Fibroblast of mammary gland (primary cell): ENCODE data around the gene SLC35A4.
"Not testable (repeated sequence)": the region's sequence is repeated elsewhere in the genome, so short reads cannot be mapped to it uniquely, and the experiment has no call there.

Source experiments
- DNase-seq: peaks from one replicate; pipeline ENCODE4 v3.0.0-alpha.2; 2010; ENCODE audit warnings: low read depth
- H3K4me3 ChIP-seq: 2 replicates; pipeline ENCODE4 v1.5.1; 2011; ENCODE audit warnings: low read depth, mild to moderate bottlenecking, low read length, moderate library complexity; ENCODE audit not compliant: control insufficient read depth
- CTCF ChIP-seq: conservative IDR thresholded peaks from 2 replicates; pipeline ENCODE4 v1.5.1; 2011; ENCODE audit warnings: low read depth, low read length, inconsistent platforms; ENCODE audit not compliant: control insufficient read depth, insufficient read depth

Gene SLC35A4

GRCh38 chr5:140595538-140596300 is 31.1 kb downstream of the SLC35A4 start:
- no peak for TF ChIP-seq CTCF
- no peak overlapping the region for H3K4me3 ChIP-seq
- DNase-seq: no peak

GRCh38 chr5:140596321-140596741 is 31.7 kb downstream of the SLC35A4 start:
- H3K4me3 ChIP-seq: no peak overlapping the region
- no peak for TF ChIP-seq CTCF

GRCh38 chr5:140598836-140599235 is 34.2 kb downstream of the SLC35A4 start:
- no peak for DNase-seq
- no peak for TF ChIP-seq CTCF
- H3K4me3 ChIP-seq: no peak overlapping the region

More at GRCh38 chr5:140596321-140596741, 31.7 kb downstream of the SLC35A4 start:
- no peak for DNase-seq

- no peak for TF ChIP-seq CTCF
- H3K4me3 ChIP-seq: no peak overlapping the region
- no peak for DNase-seq
These were observed 35.5 kb downstream of the SLC35A4 start for GRCh38 chr5:140600096-140600495.

GRCh38 chr5:140602147-140602546 is 37.5 kb downstream of the SLC35A4 start:
- no peak overlapping the region for H3K4me3 ChIP-seq
- no peak for TF ChIP-seq CTCF
- no peak for DNase-seq

GRCh38 chr5:140603446-140603698 is 38.7 kb downstream of the SLC35A4 start:
- not testable (repeated sequence) for H3K4me3 ChIP-seq, DNase-seq

- H3K4me3 ChIP-seq: no peak overlapping the region
- DNase-seq: no peak
- no peak for TF ChIP-seq CTCF
These were observed 39.1 kb downstream of the SLC35A4 start for GRCh38 chr5:140603734-140604133.
